Dermis microvascular lymphatic vessel endothelial cell (primary cell): Measurements from ENCODE around the gene LIN9. TPM values are rescaled to one million over a fixed set of nuclear protein-coding genes. Genes with fewer than 3 reads are reported as not detected.
"Not testable (repeated sequence)": the region's sequence is repeated elsewhere in the genome, so short reads cannot be mapped to it uniquely, and the experiment has no call there.

ENCODE experiments used
- DNase-seq, 2 donors: peaks; one replicate each; pipeline versions ENCODE4 v3.0.0 to v3.0.0-alpha.2; 2010; ENCODE audit warnings: low read depth in 2 of 2
- total RNA-seq: library from RNA; depleted of rRNA; stranded (reverse); fragments of >200 nt; gene quantifications from 2 replicates; pipeline ENCODE4 v1.2.1, GENCODE V29; 2014

Gene LIN9
- total RNA-seq, 1 donor from 2014 or later: 5.6 TPM

GRCh38 chr1:226216056-226216455 lies 92.9 kb downstream of the LIN9 start:
- DNase-seq: no peak

DNA sequence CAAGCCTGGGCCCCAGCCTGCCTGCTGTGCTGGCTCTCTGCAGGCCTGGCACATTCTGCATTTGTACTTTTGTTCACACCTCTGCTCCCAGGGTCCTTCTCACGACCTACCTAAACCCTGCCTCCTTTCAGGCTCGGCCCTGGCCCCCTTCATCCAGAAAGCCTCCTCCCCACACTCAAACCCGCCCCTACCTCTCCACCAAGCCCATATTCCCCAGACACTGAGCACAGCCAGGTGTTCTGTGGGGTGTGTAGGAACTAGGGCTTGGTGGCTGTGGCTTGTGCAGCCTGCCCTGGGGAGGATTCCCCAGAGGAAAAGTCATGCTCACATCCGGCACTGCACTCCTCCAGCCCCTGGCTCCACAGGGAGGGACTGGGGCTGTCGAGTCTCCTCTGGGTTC lies 93.7 kb downstream of the LIN9 start:
- no peak for DNase-seq

- no peak for DNase-seq
Measured at GRCh38 chr1:226212545-226212944, 96.4 kb downstream of the LIN9 start.

DNA sequence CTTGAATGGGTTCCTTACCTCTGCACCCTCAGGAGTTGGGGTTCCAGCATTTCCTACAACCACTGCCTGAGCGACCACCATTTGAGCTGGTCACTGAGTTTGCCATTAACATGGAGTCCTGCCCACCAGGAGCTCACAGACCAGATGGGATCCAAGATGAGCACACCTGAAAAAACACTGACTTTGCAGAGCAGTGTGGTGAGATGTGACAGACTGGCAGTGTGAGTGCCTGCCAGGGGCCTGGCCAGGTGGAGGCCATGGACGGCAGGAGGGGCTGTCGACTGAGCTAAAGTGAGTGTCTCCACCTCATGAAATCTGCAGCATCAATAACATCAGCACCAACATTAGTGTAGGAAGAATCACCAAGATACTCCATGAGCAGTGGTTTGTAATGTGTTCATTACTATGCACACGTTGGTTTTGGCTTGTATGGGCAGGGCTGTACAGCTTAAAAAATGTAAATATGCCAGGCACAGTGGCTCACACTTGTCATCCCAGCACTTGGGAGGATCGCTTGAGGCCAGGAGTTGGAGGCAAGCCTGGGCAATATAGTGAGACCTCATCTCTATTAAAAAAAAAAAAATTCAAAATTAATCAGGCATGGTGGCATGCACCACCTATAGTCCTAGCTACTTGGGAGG lies 97.7 kb downstream of the LIN9 start:
- DNase-seq: no peak

DNA sequence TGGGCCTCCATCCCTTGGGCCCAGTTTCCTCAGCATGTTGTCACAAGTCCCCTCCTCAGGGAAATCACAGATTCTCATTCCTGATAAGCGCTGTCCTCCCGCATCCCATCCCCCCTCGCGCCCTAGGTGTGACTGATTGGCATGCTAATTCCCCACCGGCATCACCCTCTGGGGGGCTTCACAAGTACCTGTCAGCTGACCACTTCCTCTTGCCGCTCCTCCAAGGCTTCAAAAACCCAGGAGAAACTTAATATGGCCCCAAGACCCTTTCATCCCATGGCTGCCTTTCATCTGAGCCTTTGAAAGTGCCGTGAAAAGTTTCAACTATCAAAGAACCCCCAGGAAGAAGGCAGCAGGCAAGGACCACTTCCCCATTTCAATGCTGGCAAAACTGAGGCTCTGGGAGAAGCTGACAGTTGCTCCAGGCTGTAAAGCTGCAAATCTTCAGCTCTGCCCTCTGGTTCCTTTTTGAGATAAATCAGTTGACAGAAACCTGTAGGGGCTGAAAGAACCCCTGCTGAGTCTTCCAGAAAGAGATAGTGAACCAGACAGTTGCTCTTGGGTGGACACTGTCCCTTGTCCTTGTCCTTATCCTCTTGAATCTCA lies 98.3 kb downstream of the LIN9 start:
- DNase-seq: no peak

DNA sequence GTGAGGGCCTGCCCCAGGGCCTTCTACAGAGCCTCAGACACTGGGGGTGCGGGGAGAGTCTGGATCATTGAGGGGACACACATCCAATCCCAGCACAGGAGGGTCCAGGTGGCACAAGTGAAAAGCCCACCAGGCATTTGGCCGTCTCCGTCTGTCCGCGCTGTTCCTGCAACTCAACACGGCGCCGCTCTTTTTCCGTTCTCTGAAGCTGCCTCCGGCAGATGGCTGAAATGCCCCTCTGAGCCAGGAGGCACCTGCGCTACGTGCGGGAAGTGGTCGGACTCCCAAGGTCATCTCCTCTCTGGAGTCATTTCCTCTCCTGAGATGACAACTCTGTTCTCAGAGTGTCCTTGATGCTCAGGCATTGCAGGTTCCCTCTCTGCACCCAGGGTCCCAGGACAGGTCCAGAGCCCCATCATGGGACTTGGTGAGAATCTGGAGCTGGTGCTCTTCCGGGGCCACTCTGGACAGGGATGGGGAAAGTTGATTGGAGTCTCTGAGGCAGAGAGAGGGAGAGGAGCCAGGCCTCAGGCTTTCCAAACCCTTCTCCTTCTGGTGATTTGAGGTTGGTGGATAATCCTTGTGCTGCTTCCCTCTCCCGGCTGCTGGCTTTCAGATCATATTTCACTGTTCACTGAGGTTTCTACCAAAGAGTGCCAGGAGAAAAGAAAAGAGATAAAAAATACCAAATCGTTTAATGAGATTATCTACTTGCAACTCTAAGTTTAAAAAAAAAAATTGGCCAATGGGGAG lies 99.5 kb downstream of the LIN9 start:
- DNase-seq: peak; percentile 15 to 55

GRCh38 chr1:226207048-226207447 lies 101.9 kb downstream of the LIN9 start:
- no peak for DNase-seq

GRCh38 chr1:226204198-226204597 lies 104.8 kb downstream of the LIN9 start:
- DNase-seq: no peak

DNA sequence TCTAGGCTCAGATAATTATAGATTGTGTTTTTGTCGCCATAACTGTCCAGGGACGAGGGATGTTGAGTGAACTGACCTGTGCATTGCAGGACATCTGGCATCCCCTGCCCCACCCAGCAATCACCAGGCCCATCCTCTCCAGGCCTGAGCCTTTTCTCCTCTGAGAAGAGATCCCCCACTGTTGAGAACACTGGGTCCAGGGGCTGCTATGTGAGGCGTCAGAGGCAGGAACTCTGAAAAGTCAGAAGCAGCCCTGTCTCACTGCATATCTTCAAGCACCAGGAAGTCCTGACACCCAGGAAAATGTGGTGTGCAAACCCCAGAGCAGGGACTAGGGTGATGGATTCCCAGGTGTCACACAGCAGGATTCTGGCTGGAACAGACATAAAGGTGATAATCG lies 105.3 kb downstream of the LIN9 start:
- DNase-seq: no peak

DNA sequence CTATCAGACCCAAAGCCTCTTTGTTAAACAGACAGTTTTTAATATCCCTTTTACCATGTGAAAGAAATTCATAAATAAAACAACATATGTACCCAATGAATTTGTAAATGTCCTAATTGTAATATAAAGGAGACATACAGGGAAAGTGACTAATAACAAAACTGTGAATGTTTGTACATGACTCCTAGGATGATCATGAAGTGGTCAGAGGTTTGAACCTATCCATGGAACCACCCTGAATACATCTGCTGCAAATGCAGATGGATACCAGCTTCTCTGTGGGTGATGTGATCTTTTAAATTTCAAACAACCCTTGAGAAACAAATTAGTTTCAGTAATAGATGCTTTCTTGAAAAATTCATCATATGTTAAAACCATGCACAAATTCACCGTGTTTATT lies 105.7 kb downstream of the LIN9 start:
- DNase-seq: no peak

GRCh38 chr1:226202666-226203065 lies 106.3 kb downstream of the LIN9 start:
- not testable (repeated sequence) for DNase-seq

DNA sequence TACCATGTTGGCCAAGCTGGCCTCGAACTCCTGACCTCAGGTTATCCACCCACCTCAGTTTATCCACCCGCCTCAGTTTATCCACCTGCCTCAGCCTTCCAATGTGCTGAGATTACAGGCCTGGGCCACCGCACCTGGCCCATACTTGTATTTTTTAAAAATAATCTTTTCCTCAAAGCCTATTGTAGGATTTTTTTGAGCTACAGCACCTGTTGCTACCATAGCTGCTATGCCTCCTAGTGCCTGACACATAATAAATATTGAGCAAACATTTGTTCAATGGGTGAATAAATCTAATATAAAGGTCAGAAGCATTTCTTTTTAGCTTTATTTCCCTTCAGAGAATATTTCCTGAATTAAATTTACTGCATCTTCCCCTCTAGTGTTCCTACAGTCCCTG lies 106.7 kb downstream of the LIN9 start:
- no peak for DNase-seq

DNA sequence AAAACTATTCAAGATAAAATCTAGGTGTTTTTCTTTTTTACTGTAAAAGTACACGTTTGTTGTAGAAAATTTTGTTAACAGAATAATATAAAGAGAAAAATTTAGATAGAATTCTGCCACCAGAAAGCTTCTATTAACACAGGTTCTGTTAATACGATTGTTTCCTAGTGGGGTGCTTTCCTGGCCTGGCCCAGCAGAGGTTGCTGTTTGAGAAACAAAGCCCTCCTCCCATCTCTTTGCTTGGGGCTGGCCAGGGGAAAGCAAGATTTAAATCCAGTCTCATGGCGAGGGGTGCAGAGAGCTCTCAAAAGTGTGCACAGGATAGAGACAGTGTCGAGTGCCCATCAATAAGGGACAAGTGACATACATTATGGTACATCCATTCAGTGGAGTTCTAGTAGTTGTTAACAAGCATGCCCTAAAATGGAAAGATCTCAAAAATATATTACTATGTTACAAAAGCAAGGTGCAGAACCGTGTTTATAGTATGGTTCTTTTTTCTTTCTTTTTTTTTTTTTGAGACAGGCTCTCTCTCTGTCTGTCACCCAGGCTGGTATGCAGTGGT lies 107.9 kb downstream of the LIN9 start:
- DNase-seq: peak in 1 of 2 donors; percentile 16

GRCh38 chr1:226199971-226200370 lies 109.0 kb downstream of the LIN9 start:
- no peak for DNase-seq

DNA sequence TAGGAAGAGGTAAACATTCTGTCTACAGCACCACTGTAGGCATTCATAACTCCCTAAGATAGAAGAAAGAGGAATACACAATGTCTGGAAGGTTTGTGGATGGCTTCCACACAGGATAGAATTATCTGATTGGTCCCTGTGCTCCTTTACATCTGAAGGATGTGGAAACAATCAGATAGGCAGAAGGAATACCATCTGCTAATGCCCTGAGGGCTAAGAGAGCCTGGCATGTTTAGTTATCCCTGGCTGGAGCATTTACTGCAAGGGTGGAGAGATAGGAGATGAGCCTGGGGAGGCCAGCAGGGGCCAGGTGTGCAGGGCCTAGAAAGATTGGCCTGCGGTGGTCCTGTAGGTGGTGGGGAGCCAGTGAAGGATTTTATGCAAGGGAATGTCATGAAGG lies 113.8 kb downstream of the LIN9 start:
- DNase-seq: no peak

DNA sequence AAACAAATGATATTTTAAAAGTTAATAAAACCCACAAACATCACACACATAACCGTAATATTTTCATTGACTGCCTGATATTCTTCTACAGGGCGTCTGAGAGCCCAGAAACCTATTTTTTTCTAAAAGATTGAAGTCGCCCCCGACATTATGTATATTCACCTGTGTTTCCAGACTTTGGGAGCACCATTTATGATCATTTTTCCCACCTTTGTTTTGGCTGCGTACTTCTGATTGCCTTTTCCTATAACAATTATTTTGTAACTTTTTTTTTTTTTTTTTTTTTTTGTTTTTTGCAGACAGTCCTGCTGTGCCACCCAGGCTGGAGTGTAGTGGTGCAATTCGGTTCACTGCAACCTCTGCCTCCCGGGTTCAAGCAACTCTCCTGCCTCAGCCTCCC lies 121.6 kb downstream of the LIN9 start:
- no peak for DNase-seq

DNA sequence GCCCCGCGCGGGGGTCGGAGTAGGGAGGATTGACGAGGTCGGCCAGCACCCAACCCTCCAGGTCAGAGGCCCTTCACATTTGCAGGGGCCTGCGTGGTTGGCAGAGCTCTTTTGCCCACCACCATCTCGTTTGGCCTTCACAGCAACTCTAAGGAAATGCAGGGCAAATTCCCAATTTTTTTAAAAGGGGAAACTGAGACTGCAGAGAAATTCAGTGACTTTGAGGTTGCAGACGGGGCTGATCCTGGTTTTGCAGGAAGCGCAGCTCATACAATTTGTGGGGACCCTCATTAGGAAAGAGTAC lies 122.0 kb downstream of the LIN9 start:
- DNase-seq: no peak

DNA sequence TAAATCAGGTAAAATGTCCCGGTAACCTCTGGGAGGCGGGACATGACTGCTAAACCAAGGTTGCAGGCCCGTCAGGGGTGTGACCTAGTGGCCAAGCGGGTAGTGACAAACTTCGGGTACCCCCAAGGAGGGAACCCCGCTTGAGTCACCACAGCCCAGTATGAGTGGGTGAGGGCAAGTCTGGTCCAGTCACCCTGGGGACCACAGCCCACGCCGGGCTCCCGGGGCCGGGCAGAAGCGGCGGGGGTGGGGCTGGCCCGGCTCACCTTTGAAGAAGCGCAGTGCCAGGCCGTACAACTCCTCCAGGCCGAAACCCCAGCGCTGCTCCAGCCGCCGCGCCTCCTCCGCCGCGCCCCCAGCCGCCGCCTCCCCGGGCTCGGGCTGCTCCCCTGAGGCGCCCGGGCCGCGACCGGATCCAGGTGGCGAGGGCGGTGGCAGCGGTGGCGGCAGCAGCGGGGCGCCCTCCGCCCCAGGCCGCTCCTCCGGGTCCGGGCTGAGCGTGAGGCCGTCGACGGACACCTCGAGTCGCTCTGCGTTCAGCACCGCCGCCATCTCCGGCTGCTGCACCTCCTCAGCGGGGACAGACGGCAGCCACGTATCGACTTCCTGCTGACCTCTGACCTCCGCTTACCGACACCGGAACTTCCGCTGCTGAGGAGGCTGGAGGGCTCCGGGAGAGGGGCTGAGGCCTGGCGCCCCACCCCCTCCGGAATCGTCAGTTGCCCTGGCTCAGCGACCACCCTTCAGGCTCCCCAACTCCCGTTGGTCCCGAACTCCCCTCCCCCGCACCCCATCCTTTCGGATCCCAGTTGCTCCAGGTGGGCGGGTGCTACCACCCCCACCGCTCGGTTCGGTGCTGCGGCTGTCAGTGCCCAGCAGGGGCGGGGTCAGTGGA lies 122.6 kb downstream of the LIN9 start, which contains the start of gene ACBD3:
ACBD3 (minus strand) TSS at position 618 of the 895 bp plus-strand sequence; CDS start at position 552, 66 bp downstream.
- peak; percentile 71 to 90 for DNase-seq

DNA sequence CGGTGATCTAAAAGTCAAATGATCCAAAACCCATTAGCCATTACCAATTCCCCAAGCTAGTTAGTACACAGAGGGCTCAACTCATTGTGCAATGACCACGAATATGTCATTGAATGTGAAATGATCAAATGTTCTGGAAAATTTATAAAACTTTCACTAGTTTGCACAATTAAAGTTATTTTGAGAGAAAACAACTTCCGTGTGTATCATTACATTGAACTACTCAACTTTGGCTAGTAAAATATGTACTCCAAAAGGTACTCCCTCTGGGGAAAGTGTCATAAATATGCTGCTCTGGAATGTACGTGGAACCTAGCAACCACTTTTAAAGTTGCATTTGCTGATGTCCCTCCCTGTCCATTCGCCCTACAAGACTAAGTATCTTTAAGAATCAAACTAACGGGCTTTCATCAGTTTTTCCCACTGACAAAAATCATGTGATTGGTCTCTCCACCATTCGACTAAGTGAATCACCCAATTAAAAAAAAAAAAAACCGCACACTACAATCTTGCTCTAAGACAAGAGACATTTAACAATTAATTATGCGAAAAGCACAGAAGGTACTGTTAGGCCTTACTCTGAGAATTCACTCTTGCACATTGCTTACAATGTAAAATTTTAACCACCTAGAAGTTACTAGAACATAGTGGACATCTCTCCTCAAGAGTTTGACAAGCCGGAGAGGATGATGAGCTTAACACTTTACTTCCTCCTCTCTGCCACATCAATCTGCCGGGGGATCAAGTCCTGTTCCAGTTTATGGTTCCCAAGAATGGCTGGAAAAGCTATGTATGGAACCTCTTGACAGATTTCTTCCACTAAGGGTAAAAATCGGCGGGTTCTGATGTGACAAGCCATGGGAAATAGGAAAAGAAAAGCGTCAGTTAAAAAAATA lies 123.6 kb downstream of the LIN9 start:
- DNase-seq: peak in 1 of 2 donors; percentile 29

DNA sequence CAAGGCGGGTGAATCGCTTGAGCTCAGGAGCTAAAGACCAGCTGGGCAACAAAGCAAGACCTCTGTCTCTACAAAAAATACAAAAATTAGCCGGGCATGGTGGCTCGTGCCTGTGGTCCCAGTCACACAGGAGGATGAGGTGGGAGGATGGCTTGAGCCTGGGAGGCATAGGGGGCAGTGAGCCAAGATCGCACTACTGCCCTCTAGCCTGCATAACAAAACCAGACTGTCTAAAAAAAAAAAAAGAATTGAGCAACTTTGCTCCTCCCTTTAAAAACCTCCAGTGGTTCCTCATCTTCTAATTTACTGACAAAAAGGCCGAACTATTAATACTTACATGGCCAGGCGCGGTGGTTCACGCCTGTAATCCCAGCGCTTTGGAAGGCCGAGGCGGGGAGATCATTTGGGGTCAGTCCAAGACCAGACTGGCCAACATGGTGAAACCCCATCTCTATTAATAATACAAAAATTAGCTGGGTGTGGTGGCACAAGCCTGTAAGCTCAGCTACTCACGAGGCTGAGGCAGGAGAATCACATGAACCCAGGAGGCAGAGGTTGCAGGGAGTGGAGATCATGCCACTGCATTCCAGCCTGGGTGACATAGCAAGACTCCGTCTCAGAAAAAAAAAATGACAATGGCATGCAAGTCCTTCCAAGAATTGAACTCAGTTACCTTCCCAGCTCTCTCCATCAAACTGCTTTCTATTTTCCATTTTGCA lies 126.8 kb downstream of the LIN9 start:
- DNase-seq: peak; percentile 21 to 47
